Measurements from ENCODE around the gene ZC3HAV1L.
"Not testable (repeated sequence)": the region's sequence is repeated elsewhere in the genome, so short reads cannot be mapped to it uniquely, and the experiment has no call there.

Gene ZC3HAV1L

GRCh38 chr7:139025861-139026260 lies 10.0 kb downstream of the ZC3HAV1L start:
- peaks cover 62% of the 10 kb centered on the region for H3K36me3 Mint-ChIP-seq (ENCODE audit: low read depth)
- not testable (repeated sequence) for H3K27ac Mint-ChIP-seq; H3K27me3 Mint-ChIP-seq (ENCODE audit: low read depth); H3K4me3 Mint-ChIP-seq; H3K9me3 Mint-ChIP-seq; DNase-seq (ENCODE audit: low spot score)
- H3K4me1 Mint-ChIP-seq (ENCODE audit: low read depth): peaks cover 14% of the 10 kb centered on the region

GRCh38 chr7:139023076-139023475 lies 12.8 kb downstream of the ZC3HAV1L start:
- Mint-ChIP-seq H3K9me3 (no peaks in the 10 kb centered on the region), H3K27ac (no peak overlapping the region), H3K4me3 (no peak overlapping the region), H3K4me1 (ENCODE audit: low read depth) (peaks cover 6% of the 10 kb centered on the region), H3K36me3 (ENCODE audit: low read depth) (peaks cover 53% of the 10 kb centered on the region), H3K27me3 (ENCODE audit: low read depth) (no peaks in the 10 kb centered on the region)
- no peak for DNase-seq (ENCODE audit: low spot score)

- no peak overlapping the region for H3K27ac Mint-ChIP-seq
- H3K4me1 Mint-ChIP-seq (ENCODE audit: low read depth): peaks cover 7% of the 10 kb centered on the region
- H3K27me3 Mint-ChIP-seq (ENCODE audit: low read depth): no peaks in the 10 kb centered on the region
- no peaks in the 10 kb centered on the region for H3K9me3 Mint-ChIP-seq
- H3K4me3 Mint-ChIP-seq: no peak overlapping the region
- DNase-seq (ENCODE audit: low spot score): no peak
- H3K36me3 Mint-ChIP-seq (ENCODE audit: low read depth): peaks cover 47% of the 10 kb centered on the region
Measured at GRCh38 chr7:139022286-139022685, 13.6 kb downstream of the ZC3HAV1L start.

- peaks cover 11% of the 10 kb centered on the region for H3K4me1 Mint-ChIP-seq (ENCODE audit: low read depth)
- H3K27ac Mint-ChIP-seq: no peak overlapping the region
Measured at GRCh38 chr7:139018910-139019309, 16.9 kb downstream of the ZC3HAV1L start.

GRCh38 chr7:139016931-139017511 lies 18.8 kb downstream of the ZC3HAV1L start:
- peaks cover 7% of the 10 kb centered on the region for H3K4me1 Mint-ChIP-seq (ENCODE audit: low read depth)
- peaks cover 15% of the 10 kb centered on the region for H3K27me3 Mint-ChIP-seq (ENCODE audit: low read depth)
- H3K4me3 Mint-ChIP-seq: no peak overlapping the region
- H3K9me3 Mint-ChIP-seq: peaks cover under 1% of the 10 kb centered on the region
- H3K36me3 Mint-ChIP-seq (ENCODE audit: low read depth): peaks cover 14% of the 10 kb centered on the region
- H3K27ac Mint-ChIP-seq: no peak overlapping the region
- peak; percentile 39 for DNase-seq (ENCODE audit: low spot score)

More at GRCh38 chr7:139018910-139019309, 16.9 kb downstream of the ZC3HAV1L start:
- Mint-ChIP-seq H3K9me3 (no peaks in the 10 kb centered on the region), H3K27me3 (ENCODE audit: low read depth) (peaks cover 13% of the 10 kb centered on the region), H3K4me3 (no peak overlapping the region), H3K36me3 (ENCODE audit: low read depth) (peaks cover 26% of the 10 kb centered on the region)
- no peak for DNase-seq (ENCODE audit: low spot score)

- Mint-ChIP-seq H3K9me3 (peaks cover 13% of the 10 kb centered on the region), H3K36me3 (ENCODE audit: low read depth) (peaks cover 2% of the 10 kb centered on the region), H3K4me1 (ENCODE audit: low read depth) (no peaks in the 10 kb centered on the region), H3K27me3 (ENCODE audit: low read depth) (peaks cover 16% of the 10 kb centered on the region), H3K4me3 (no peak overlapping the region), H3K27ac (no peak overlapping the region)
- no peak for DNase-seq (ENCODE audit: low spot score)
Measured at GRCh38 chr7:139011373-139011772, 24.5 kb downstream of the ZC3HAV1L start.

- DNase-seq (ENCODE audit: low spot score): no peak
- Mint-ChIP-seq H3K27me3 (ENCODE audit: low read depth) (peaks cover 13% of the 10 kb centered on the region), H3K27ac (no peak overlapping the region), H3K9me3 (peaks cover 34% of the 10 kb centered on the region), H3K4me1 (ENCODE audit: low read depth) (peaks cover 2% of the 10 kb centered on the region), H3K4me3 (no peak overlapping the region), H3K36me3 (ENCODE audit: low read depth) (peaks cover 2% of the 10 kb centered on the region)
Measured at GRCh38 chr7:139004321-139005090, 31.3 kb downstream of the ZC3HAV1L start.

- Mint-ChIP-seq H3K4me3 (no peak overlapping the region), H3K27me3 (ENCODE audit: low read depth) (peaks cover 24% of the 10 kb centered on the region), H3K9me3 (peaks cover 17% of the 10 kb centered on the region), H3K4me1 (ENCODE audit: low read depth) (peaks cover 6% of the 10 kb centered on the region), H3K27ac (no peak overlapping the region), H3K36me3 (ENCODE audit: low read depth) (no peaks in the 10 kb centered on the region)
- no peak for DNase-seq (ENCODE audit: low spot score)
Measured at GRCh38 chr7:138999414-138999813, 36.4 kb downstream of the ZC3HAV1L start.

GRCh38 chr7:138992052-138992531 lies 43.8 kb downstream of the ZC3HAV1L start:
- H3K4me1 Mint-ChIP-seq (ENCODE audit: low read depth): peaks cover 5% of the 10 kb centered on the region
- H3K9me3 Mint-ChIP-seq: peaks cover 11% of the 10 kb centered on the region
- no peaks in the 10 kb centered on the region for H3K36me3 Mint-ChIP-seq (ENCODE audit: low read depth)
- H3K27me3 Mint-ChIP-seq (ENCODE audit: low read depth): peaks cover 27% of the 10 kb centered on the region
- no peak overlapping the region for H3K27ac Mint-ChIP-seq
- no peak for DNase-seq (ENCODE audit: low spot score)
- H3K4me3 Mint-ChIP-seq: no peak overlapping the region

- Mint-ChIP-seq H3K27me3 (ENCODE audit: low read depth) (peaks cover 30% of the 10 kb centered on the region), H3K27ac (no peak overlapping the region), H3K9me3 (peaks cover 11% of the 10 kb centered on the region), H3K36me3 (ENCODE audit: low read depth) (no peaks in the 10 kb centered on the region), H3K4me3 (no peak overlapping the region), H3K4me1 (ENCODE audit: low read depth) (peaks cover 7% of the 10 kb centered on the region)
- DNase-seq (ENCODE audit: low spot score): no peak
Measured at GRCh38 chr7:138987686-138988085, 48.2 kb downstream of the ZC3HAV1L start.

GRCh38 chr7:138982204-138982623 lies 53.6 kb downstream of the ZC3HAV1L start:
- DNase-seq (ENCODE audit: low spot score): no peak
- Mint-ChIP-seq H3K36me3 (ENCODE audit: low read depth) (no peaks in the 10 kb centered on the region), H3K27me3 (ENCODE audit: low read depth) (peaks cover 54% of the 10 kb centered on the region), H3K9me3 (no peaks in the 10 kb centered on the region), H3K4me3 (peak overlapping the region; percentile 37), H3K4me1 (ENCODE audit: low read depth) (peaks cover 18% of the 10 kb centered on the region), H3K27ac (no peak overlapping the region)

GRCh38 chr7:138981332-138982203 lies 54.3 kb downstream of the ZC3HAV1L start, which contains the start of gene KIAA1549:
Gene KIAA1549, minus strand, starts transcription at chr7:138981389. Its CDS starts 120 bp downstream, at chr7:138981269.
- H3K27ac Mint-ChIP-seq: no peak within 1 kb of the TSS

GRCh38 chr7:138980563-138981291 lies 55.1 kb downstream of the ZC3HAV1L start:
- Mint-ChIP-seq H3K4me3 (peak overlapping the region; percentile 87), H3K4me1 (ENCODE audit: low read depth) (peaks cover 18% of the 10 kb centered on the region), H3K27me3 (ENCODE audit: low read depth) (peaks cover 49% of the 10 kb centered on the region), H3K36me3 (ENCODE audit: low read depth) (no peaks in the 10 kb centered on the region), H3K9me3 (no peaks in the 10 kb centered on the region), H3K27ac (no peak overlapping the region)
- no peak for DNase-seq (ENCODE audit: low spot score)

More at GRCh38 chr7:138981332-138982203, 54.3 kb downstream of the ZC3HAV1L start, which contains the start of gene KIAA1549:
- peak; percentile 66 for DNase-seq (ENCODE audit: low spot score)
- Mint-ChIP-seq H3K36me3 (ENCODE audit: low read depth) (no peaks in the 10 kb centered on the region), H3K4me1 (ENCODE audit: low read depth) (peaks cover 18% of the 10 kb centered on the region), H3K27me3 (ENCODE audit: low read depth) (peaks cover 54% of the 10 kb centered on the region), H3K9me3 (no peaks in the 10 kb centered on the region), H3K4me3 (peak within 1 kb of the TSS; percentile 87)

Data from T-helper 2 cell treated with Interferon-gamma antibody and Interleukin-4, amounts not matched to agents 5 μg/mL and 100 μg/mL, for 36 hours (primary cell).